PFSK-1 (cell line): ENCODE data around the gene USP20.

Experiments
- FOXP2 ChIP-seq: optimal IDR thresholded peaks from 2 replicates; pipeline ENCODE3; 2011; ENCODE audit warnings: borderline replicate concordance, control low read depth, inconsistent platforms; ENCODE audit not compliant: insufficient read depth; ENCODE audit errors: extremely low read length, extremely low read depth
- POLR2AphosphoS5 ChIP-seq: IDR thresholded peaks from 2 replicates; pipeline ENCODE4 v1.6.1; 2012; ENCODE audit warnings: low read depth, mild to moderate bottlenecking, control low read depth, low read length, moderate library complexity
- SIN3A ChIP-seq: IDR thresholded peaks from 2 replicates; pipeline ENCODE4 v1.6.1; 2012; ENCODE audit warnings: mild to moderate bottlenecking, low read length, moderate library complexity, borderline replicate concordance; ENCODE audit not compliant: insufficient read depth
- TAF1 ChIP-seq: IDR thresholded peaks from 2 replicates; pipeline ENCODE4 v1.6.1; 2012; ENCODE audit warnings: low read length, control low read depth, borderline replicate concordance; ENCODE audit not compliant: insufficient read depth
- TF ChIP-seq, protein P1 (sequence below), 2 experiments: IDR thresholded peaks; 2 replicates each; pipeline versions ENCODE4 v1.6.1 to v1.8.0; 2011 to 2012; ENCODE audit warnings: low read depth in 2 of 2, low read length in 2 of 2, control low read depth in 1 of 2, inconsistent platforms in 1 of 2, mild to moderate bottlenecking in 1 of 2, moderate library complexity in 1 of 2; ENCODE audit not compliant: insufficient read depth in 1 of 2

USP20 gene

DNA sequence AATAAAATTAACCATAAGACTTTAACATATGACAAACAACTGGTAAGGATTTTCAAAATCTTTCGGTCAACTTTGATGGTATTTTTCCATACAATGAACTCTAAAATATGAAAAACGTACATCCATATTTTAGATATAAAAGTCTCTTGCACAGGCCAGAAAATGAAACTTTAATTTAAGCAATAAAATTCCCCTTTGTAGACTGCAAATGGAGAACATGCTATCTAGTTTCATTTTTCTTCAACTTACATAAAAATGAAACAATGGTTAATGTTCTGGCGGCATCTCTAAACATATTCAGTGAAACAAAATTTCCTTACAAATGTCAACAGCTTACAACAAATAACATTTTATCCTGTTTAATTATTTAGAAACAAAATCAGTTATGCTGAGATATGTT is 84.0 kb downstream of the USP20 start:
- no peak for TF ChIP-seq SIN3A
- TF ChIP-seq, protein P1, sequence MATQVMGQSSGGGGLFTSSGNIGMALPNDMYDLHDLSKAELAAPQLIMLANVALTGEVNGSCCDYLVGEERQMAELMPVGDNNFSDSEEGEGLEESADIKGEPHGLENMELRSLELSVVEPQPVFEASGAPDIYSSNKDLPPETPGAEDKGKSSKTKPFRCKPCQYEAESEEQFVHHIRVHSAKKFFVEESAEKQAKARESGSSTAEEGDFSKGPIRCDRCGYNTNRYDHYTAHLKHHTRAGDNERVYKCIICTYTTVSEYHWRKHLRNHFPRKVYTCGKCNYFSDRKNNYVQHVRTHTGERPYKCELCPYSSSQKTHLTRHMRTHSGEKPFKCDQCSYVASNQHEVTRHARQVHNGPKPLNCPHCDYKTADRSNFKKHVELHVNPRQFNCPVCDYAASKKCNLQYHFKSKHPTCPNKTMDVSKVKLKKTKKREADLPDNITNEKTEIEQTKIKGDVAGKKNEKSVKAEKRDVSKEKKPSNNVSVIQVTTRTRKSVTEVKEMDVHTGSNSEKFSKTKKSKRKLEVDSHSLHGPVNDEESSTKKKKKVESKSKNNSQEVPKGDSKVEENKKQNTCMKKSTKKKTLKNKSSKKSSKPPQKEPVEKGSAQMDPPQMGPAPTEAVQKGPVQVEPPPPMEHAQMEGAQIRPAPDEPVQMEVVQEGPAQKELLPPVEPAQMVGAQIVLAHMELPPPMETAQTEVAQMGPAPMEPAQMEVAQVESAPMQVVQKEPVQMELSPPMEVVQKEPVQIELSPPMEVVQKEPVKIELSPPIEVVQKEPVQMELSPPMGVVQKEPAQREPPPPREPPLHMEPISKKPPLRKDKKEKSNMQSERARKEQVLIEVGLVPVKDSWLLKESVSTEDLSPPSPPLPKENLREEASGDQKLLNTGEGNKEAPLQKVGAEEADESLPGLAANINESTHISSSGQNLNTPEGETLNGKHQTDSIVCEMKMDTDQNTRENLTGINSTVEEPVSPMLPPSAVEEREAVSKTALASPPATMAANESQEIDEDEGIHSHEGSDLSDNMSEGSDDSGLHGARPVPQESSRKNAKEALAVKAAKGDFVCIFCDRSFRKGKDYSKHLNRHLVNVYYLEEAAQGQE (IDR thresholded peaks at IDR 0.05; ENCODE audit: insufficient read depth in 1 of 2, low read depth in 2 of 2, low read length in 2 of 2), result no peak
- TF ChIP-seq POLR2AphosphoS5, result no peak
- no peak for TF ChIP-seq FOXP2
- TF ChIP-seq TAF1, result no peak

DNA sequence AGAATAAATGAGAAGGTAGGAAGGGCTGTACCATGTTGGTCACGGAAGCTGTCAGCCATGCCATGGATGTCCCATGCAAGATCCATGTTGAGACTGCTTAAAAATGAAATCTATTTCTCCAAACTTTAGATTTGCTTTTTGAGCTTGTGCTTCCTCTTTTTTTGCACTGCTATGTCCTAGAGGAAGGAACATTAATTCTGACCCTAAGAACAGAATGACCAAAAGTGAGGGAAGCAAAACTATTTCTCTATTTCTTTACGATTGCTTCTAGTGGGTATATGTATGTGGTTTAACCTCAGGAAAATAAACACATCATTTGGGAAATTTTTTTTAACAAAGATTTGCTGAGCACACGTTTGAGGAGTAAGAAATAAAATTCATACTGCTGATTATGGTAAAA is 84.6 kb downstream of the USP20 start:
- TF ChIP-seq FOXP2 (no peak), POLR2AphosphoS5 (no peak)

DNA sequence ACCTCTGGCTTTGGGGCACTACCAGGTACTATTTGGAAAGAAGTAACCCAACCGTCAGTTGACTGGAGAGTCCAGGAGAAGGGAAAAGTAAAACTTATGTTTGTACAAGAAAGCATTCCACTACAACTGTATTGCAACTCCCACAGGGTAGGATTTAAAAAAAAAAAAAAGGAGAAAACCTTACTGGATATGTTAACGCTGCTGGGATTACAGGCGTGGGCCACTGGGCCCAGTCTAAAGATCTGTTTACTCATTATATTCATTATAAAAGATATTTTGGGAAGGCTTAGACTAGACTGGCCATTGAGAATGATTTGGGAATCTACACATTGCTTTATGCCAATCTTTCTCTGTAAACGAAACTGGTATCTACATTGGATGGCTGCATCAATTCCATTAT is 86.6 kb downstream of the USP20 start:
- TF ChIP-seq FOXP2 (no peak), SIN3A (no peak), TAF1 (no peak), POLR2AphosphoS5 (no peak)
- TF ChIP-seq, protein P1 (IDR thresholded peaks at IDR 0.05; ENCODE audit: insufficient read depth in 1 of 2, low read depth in 2 of 2, low read length in 2 of 2), result no peak

DNA sequence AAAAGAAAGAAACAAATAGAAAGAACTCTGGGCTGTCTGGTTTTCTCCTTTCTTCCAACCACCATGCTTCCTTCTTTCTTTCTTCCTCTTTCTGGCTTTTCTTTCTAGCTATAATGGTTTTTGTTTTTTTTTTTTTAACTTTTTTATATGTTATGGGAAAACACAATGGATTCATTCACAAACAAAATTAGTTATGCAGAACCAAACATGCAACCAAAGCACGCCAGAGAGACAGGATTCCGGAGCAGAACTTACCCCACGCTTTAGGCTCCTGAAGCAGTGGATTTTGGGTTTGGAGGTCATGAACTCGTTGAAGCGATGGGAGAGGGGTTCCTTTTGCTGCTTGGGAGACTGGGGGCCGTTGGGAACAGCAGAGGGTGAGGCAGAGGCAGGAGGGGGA is 88.3 kb downstream of the USP20 start:
- TF ChIP-seq, protein P1 (IDR thresholded peaks at IDR 0.05; ENCODE audit: insufficient read depth in 1 of 2, low read depth in 2 of 2, low read length in 2 of 2), result no peak
- no peak for TF ChIP-seq SIN3A
- TF ChIP-seq POLR2AphosphoS5, result no peak
- no peak for TF ChIP-seq TAF1
- no peak for TF ChIP-seq FOXP2

GRCh38 chr9:129929496-129930125 is 94.4 kb downstream of the USP20 start:
- no peak for TF ChIP-seq TAF1
- TF ChIP-seq SIN3A, result no peak
- no peak for TF ChIP-seq FOXP2
- TF ChIP-seq, protein P1 (IDR thresholded peaks at IDR 0.05; ENCODE audit: insufficient read depth in 1 of 2, low read depth in 2 of 2, low read length in 2 of 2), result no peak
- no peak for TF ChIP-seq POLR2AphosphoS5
